Esophagus muscularis mucosa (tissue), 4 donors: ENCODE measurements around the gene DNHD1. TPM values are rescaled to one million over a fixed set of nuclear protein-coding genes. Genes with fewer than 3 reads are reported as not detected.
A peak's percentile ranks its signal among the peaks of the same experiment; 100 is the strongest.

ENCODE experiments used
- DNase-seq: peaks from one replicate; pipeline ENCODE4 v3.0.0-alpha.2; 2017; ENCODE audit errors: extremely low spot score
- H3K27ac ChIP-seq, 4 donors: fragments of 200-600 bp; sonication (generic); replicated peaks in 1 of 4; 1 replicate in 3 of 4; 2 replicates in 1 of 4; pipeline ENCODE4 v1.5.1; 2016 to 2019; ENCODE audit warnings: mild to moderate bottlenecking in 1 of 4
- H3K27me3 ChIP-seq, 4 donors: fragments of 200-600 bp; sonication (generic); one replicate each; pipeline versions ENCODE4 v1.5.1 to v1.6.0; 2016 to 2019
- H3K36me3 ChIP-seq, 4 donors: fragments of 200-600 bp; sonication (generic); one replicate each; pipeline ENCODE4 v1.5.1; 2016 to 2019
- H3K4me1 ChIP-seq, 4 donors: fragments of 200-600 bp; sonication (generic); one replicate each; pipeline ENCODE4 v1.5.1; 2016 to 2019
- H3K4me3 ChIP-seq, 4 donors: fragments of 200-600 bp; sonication (generic); 1 replicate in 2 of 4; 2 replicates in 2 of 4; pipeline ENCODE4 v1.5.1; 2016 to 2019; ENCODE audit warnings: mild to moderate bottlenecking in 4 of 4, moderate library complexity in 1 of 4
- H3K9me3 ChIP-seq, 4 donors: fragments of 200-600 bp; sonication (generic); 1 replicate in 3 of 4; 2 replicates in 1 of 4; pipeline ENCODE4 v1.5.1; 2016 to 2019
- EP300 ChIP-seq: sonication (generic); formaldehyde crosslinking; IDR thresholded peaks from one replicate; pipeline ENCODE4 v1.6.1; 2017; ENCODE audit warnings: antibody characterized with exemption
- POLR2A ChIP-seq: fragments of 450-650 bp; IDR thresholded peaks from one replicate; pipeline ENCODE4 v1.6.1; 2017; ENCODE audit warnings: antibody characterized with exemption, moderate library complexity, mild to moderate bottlenecking, low read depth
- POLR2AphosphoS5 ChIP-seq, 2 donors: sonication (generic); formaldehyde crosslinking; IDR thresholded peaks; one replicate each; pipeline ENCODE4 v1.6.1; 2017; ENCODE audit warnings: antibody characterized with exemption in 2 of 2
- WGBS: methylation state at CpG from one replicate; pipeline ENCODE4 v1.1.5; 2018; 5-methylcytosine and 5-hydroxymethylcytosine counted together
- intact Hi-C: fragments of 100-400 bp; cut with DNase I; formaldehyde crosslinking; loops from one replicate; pipeline ENCODE4 v1.15.1; 2023
- total RNA-seq, 4 donors: library from RNA; depleted of rRNA; stranded (reverse); fragments of >200 nt; gene quantifications; one replicate each; pipeline versions ENCODE4 v1.1.0 to v1.2.1, GENCODE V29; 2016
- TF ChIP-seq, protein P1 (sequence below), 3 experiments: fragments of 200-600 bp in 2 of 3; fragments of 450-650 bp in 1 of 3; sonication (generic) in 2 of 3; IDR thresholded peaks; one replicate each; pipeline ENCODE4 v1.5.1; 2017 to 2019; ENCODE audit warnings: antibody characterized with exemption in 3 of 3, mild to moderate bottlenecking in 2 of 3, moderate library complexity in 1 of 3

Gene DNHD1
- total RNA-seq, 4 donors from 2014 or later, result 6.1 to 14.5 (median 7.0) TPM

DNA sequence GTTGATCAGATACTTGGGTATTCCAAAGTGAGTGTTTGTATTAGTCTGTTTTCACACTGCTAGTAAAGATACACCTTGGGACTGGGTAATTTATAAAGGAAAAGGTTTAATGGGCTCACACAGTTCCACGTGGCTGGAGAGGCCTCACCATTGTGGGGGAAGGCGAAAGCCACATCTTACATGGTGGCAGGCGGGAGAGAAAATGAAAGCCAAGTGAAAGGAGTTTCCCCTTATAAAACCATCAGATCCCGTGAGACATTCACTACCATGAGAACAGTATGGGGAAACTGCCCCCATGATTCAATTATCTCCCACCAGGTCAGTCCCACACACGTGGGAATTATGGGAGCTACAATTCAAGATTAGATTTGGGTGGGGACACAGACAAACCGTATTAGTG is 8.7 kb upstream of the DNHD1 start:
- H3K4me3 ChIP-seq, result no peak overlapping the region
- DNase-seq, result no peak
- H3K27ac ChIP-seq, result no peak overlapping the region
- peaks cover 0 to 90% (median 51%) of the 10 kb centered on the region in 4 donors for H3K36me3 ChIP-seq
- 88% methylated on average over 6 of the region's 6 CpGs for WGBS
- no peaks in the 10 kb centered on the region for H3K27me3 ChIP-seq
- H3K4me1 ChIP-seq, result peaks cover 0 to 3% (median under 1%) of the 10 kb centered on the region in 4 donors
- TF ChIP-seq, protein P1, sequence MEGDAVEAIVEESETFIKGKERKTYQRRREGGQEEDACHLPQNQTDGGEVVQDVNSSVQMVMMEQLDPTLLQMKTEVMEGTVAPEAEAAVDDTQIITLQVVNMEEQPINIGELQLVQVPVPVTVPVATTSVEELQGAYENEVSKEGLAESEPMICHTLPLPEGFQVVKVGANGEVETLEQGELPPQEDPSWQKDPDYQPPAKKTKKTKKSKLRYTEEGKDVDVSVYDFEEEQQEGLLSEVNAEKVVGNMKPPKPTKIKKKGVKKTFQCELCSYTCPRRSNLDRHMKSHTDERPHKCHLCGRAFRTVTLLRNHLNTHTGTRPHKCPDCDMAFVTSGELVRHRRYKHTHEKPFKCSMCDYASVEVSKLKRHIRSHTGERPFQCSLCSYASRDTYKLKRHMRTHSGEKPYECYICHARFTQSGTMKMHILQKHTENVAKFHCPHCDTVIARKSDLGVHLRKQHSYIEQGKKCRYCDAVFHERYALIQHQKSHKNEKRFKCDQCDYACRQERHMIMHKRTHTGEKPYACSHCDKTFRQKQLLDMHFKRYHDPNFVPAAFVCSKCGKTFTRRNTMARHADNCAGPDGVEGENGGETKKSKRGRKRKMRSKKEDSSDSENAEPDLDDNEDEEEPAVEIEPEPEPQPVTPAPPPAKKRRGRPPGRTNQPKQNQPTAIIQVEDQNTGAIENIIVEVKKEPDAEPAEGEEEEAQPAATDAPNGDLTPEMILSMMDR (IDR thresholded peaks at IDR 0.05), result no peak
- no peak for TF ChIP-seq POLR2A
- TF ChIP-seq POLR2AphosphoS5 (IDR thresholded peaks at IDR 0.05), result no peak
- no peak for TF ChIP-seq EP300
- intact Hi-C loops, result no loop called here
- H3K9me3 ChIP-seq, result no peaks in the 10 kb centered on the region

DNA sequence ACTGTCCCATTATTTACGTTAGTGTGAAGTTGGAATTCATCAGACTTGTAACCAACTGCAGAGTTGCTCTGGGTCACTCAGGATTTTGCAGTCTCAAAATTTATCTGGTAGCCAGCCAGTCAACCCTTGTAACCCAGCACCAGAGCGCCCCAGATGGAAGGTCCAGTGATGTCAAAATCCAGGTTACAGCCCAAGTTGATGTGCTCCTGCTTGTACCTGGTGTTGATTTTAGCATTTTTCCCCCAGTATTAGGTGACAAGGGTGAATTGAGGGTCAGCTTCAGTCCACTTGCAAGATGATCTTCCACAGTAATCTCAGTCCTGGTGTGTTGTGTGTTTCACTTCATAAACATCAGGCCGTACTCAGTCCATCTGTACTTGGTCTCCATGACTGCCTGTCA is 8.3 kb upstream of the DNHD1 start:
- Histone ChIP-seq H3K36me3 (peaks cover 0 to 90% (median 46%) of the 10 kb centered on the region in 4 donors), H3K4me3 (no peak overlapping the region), H3K4me1 (no peaks in the 10 kb centered on the region), H3K9me3 (no peaks in the 10 kb centered on the region), H3K27ac (no peak overlapping the region), H3K27me3 (no peaks in the 10 kb centered on the region)
- intact Hi-C loops, result no loop called here
- DNase-seq, result no peak
- 92% methylated on average over 3 of the region's 3 CpGs for WGBS
- TF ChIP-seq POLR2A (no peak), POLR2AphosphoS5 (IDR thresholded peaks at IDR 0.05) (no peak), EP300 (no peak)
- TF ChIP-seq, protein P1 (IDR thresholded peaks at IDR 0.05), result no peak

DNA sequence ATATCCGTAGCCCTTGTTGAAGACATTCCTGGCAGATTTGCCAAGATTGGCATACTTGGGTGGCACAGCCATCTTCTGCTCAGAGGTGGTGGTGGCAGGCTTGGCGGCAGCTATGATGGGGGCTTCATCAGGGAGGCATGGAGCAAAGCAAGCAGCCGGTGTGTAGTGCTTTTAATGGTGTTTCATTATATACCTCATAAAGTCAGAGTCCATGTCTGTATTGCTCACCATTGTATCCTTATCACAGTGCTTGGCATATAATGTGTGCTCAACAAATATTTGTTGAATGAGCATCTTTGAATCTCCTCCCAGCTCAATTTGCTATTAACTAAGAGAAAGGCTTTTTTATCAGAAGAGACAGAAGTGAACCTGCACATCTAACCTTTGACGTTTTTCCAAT is 7.8 kb upstream of the DNHD1 start:
- TF ChIP-seq EP300, result no peak
- TF ChIP-seq, protein P1 (IDR thresholded peaks at IDR 0.05), result no peak
- no peak for TF ChIP-seq POLR2AphosphoS5 (IDR thresholded peaks at IDR 0.05)
- no peak for TF ChIP-seq POLR2A
- Histone ChIP-seq H3K4me1 (no peaks in the 10 kb centered on the region), H3K9me3 (no peaks in the 10 kb centered on the region), H3K4me3 (no peak overlapping the region), H3K27ac (no peak overlapping the region), H3K27me3 (no peaks in the 10 kb centered on the region), H3K36me3 (peaks cover 0 to 87% (median 43%) of the 10 kb centered on the region in 4 donors)
- DNase-seq, result no peak
- WGBS, result 93% methylated on average over 4 of the region's 4 CpGs
- intact Hi-C loops, result no loop called here

DNA sequence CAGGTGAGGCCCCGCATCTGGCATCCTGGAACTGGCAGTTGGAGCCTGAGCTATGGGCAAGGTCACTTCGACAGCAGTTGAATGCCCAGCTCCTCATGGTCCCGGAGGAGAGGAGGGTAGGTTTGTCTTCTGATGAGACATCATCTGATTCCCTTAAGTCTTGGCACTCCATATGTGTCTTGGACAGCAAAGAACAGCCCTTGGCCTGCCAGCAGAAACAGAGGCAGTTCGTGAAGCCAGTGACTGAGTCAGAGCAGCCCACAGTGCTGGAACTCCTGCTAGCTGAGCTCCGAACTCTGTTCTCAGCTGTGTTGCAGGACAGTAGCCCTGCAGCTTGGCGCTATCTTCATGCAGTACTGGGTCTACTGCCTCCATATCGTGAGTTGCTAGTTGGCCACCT is 1.0 kb downstream of the DNHD1 start:
- no peak for DNase-seq
- Histone ChIP-seq H3K4me1 (peaks cover 4 to 25% (median 22%) of the 10 kb centered on the region in 4 donors), H3K27me3 (no peaks in the 10 kb centered on the region), H3K36me3 (peaks cover 0 to 41% (median 16%) of the 10 kb centered on the region in 4 donors), H3K9me3 (no peaks in the 10 kb centered on the region), H3K27ac (peak overlapping the region in 3 of 4 donors; percentile 36 to 60 (median 52)), H3K4me3 (no peak overlapping the region)
- TF ChIP-seq, protein P1 (IDR thresholded peaks at IDR 0.05), result no peak
- TF ChIP-seq POLR2A (no peak), POLR2AphosphoS5 (IDR thresholded peaks at IDR 0.05) (no peak), EP300 (no peak)
- intact Hi-C loops, result no loop called here
- WGBS, result 52% methylated on average over 6 of the region's 7 CpGs

DNA sequence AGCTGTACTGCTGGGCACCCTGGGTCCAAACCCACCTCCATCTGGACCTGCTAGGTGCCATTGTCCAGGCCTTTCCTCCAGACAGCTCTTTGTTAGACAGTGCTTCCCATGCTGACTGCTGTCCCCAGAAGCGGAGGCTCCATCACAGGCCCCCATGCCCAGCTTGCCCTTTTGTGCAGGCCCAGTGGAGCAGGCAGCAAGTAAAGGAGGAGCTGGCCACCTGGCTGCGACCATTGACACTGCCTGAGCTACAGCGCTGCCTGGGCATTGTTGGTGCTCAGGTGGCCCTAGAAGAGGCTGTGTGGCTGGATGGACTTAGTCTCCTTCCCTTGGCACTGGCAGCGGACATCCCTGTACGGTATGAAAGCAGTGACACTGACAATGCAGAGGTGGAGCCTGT is 1.5 kb downstream of the DNHD1 start:
- TF ChIP-seq POLR2AphosphoS5 (IDR thresholded peaks at IDR 0.05), result no peak
- peaks cover 4 to 25% (median 22%) of the 10 kb centered on the region in 4 donors for H3K4me1 ChIP-seq
- intact Hi-C loops, result no loop called here

More for the DNA sequence above, 1.5 kb downstream of the DNHD1 start:
- Histone ChIP-seq H3K9me3 (no peaks in the 10 kb centered on the region), H3K27me3 (no peaks in the 10 kb centered on the region), H3K36me3 (peaks cover 0 to 41% (median 19%) of the 10 kb centered on the region in 4 donors), H3K27ac (peak overlapping the region in 2 of 4 donors; percentile 36 to 60), H3K4me3 (no peak overlapping the region)
- WGBS, result 98% methylated on average over 4 of the region's 5 CpGs
- DNase-seq, result no peak
